ENCODE measurements around the gene RIN3. TPM values are rescaled to one million over a fixed set of nuclear protein-coding genes. Genes with fewer than 3 reads are reported as not detected.

Gene RIN3
- total RNA-seq, 1 donor from 2014 or later: 18.8 TPM

DNA sequence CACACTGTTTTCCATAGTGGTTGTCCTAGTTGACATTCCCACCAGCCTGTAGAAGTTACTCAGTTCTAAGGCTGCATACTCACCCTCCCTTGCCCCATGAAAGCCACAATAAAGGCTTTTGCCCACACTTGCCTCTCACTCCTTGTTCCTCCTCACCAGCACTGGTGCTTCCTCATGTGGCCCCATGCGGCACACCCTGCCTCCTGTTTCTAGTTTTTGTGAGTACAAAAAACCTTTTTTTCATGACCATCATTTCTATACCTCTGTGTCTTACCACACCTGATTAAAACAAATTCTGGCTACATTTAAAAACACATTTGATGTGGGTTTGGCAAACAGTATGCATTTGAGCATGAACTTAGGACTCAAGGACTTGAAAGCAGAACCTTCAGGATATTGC is 40.7 kb upstream of the RIN3 start:
- Mint-ChIP-seq H3K4me3 (ENCODE audit: unreplicated experiment) (no peak overlapping the region), H3K27me3 (ENCODE audit: low read depth) (no peaks in the 10 kb centered on the region), H3K4me1 (ENCODE audit: low read depth) (peaks cover 31% of the 10 kb centered on the region), H3K9me3 (ENCODE audit: low read depth) (peaks cover 8% of the 10 kb centered on the region), H3K27ac (ENCODE audit: unreplicated experiment) (no peak overlapping the region), H3K36me3 (ENCODE audit: low read depth) (no peaks in the 10 kb centered on the region)
- TF ChIP-seq, protein P1, sequence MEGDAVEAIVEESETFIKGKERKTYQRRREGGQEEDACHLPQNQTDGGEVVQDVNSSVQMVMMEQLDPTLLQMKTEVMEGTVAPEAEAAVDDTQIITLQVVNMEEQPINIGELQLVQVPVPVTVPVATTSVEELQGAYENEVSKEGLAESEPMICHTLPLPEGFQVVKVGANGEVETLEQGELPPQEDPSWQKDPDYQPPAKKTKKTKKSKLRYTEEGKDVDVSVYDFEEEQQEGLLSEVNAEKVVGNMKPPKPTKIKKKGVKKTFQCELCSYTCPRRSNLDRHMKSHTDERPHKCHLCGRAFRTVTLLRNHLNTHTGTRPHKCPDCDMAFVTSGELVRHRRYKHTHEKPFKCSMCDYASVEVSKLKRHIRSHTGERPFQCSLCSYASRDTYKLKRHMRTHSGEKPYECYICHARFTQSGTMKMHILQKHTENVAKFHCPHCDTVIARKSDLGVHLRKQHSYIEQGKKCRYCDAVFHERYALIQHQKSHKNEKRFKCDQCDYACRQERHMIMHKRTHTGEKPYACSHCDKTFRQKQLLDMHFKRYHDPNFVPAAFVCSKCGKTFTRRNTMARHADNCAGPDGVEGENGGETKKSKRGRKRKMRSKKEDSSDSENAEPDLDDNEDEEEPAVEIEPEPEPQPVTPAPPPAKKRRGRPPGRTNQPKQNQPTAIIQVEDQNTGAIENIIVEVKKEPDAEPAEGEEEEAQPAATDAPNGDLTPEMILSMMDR (IDR thresholded peaks at IDR 0.05): no peak
- no peak for DNase-seq (ENCODE audit: low spot score)

DNA sequence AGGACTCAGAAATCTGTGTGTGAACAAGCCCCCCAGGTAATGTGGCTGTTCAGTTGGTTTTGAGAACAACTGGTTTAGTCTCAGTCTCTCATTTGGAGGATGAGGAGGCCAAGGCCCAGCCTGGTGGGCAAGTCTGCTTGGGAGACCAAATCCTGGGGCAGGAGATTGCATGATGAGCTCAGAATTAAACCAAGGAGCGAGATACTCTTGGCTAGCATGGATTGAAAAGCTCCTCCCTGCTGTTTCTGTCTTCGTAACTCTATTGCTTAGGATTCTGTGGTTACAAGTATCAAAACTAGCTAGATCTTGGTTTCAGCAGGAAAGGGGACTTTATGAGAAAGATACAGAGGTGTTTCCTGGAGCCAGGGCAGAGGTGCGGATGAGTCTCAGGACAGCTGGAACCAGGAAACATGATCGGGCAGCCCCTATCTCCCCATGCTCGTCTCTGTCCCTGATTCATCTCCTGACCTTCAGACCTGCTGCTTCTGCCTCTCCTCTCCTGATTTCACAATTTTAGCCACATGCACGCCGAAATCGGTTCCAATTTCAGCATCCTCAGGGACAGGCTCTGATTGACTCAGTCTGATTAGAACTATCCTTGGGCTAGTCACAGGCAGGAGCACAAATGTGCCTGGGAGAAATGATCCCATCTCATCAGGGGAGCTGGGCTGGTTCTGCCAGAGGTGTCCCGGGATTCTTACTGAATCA is 40.2 kb upstream of the RIN3 start:
- peaks cover 8% of the 10 kb centered on the region for H3K9me3 Mint-ChIP-seq (ENCODE audit: low read depth)
- no peaks in the 10 kb centered on the region for H3K36me3 Mint-ChIP-seq (ENCODE audit: low read depth)
- no peak overlapping the region for H3K4me3 Mint-ChIP-seq (ENCODE audit: unreplicated experiment)
- TF ChIP-seq, protein P1 (IDR thresholded peaks at IDR 0.05): no peak
- H3K27ac Mint-ChIP-seq (ENCODE audit: unreplicated experiment): peak overlapping the region; percentile 63
- H3K4me1 Mint-ChIP-seq (ENCODE audit: low read depth): peaks cover 31% of the 10 kb centered on the region
- no peaks in the 10 kb centered on the region for H3K27me3 Mint-ChIP-seq (ENCODE audit: low read depth)
- DNase-seq (ENCODE audit: low spot score): no peak

DNA sequence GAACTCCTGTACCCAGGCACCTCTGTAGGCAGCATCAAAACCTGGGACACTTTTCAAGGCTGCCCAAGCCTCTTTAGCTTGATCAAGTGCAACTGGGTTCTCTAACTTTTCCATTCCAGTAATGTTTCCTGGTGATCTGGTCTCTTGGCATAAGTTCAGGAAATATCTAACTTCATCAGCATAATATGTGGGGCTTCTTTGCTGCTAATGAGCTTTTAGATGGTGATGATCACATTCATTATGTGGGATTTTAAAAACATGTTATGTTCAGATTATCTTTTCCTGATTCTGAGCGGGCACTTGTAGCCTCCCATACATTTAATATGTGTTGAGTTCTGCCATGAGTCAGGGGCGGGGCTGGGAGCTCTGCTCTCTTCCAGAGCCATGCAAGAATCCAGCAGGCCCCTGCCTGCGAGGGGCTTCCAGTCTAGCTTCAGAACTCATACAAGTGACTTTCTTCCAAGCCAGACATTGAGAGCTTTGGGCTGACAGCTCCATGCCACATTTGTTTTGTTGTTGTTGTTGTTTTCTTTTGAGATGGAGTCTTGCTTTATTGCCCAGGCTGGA is 39.5 kb upstream of the RIN3 start:
- no peaks in the 10 kb centered on the region for H3K36me3 Mint-ChIP-seq (ENCODE audit: low read depth)
- H3K27me3 Mint-ChIP-seq (ENCODE audit: low read depth): no peaks in the 10 kb centered on the region
- peaks cover 31% of the 10 kb centered on the region for H3K4me1 Mint-ChIP-seq (ENCODE audit: low read depth)
- no peak overlapping the region for H3K27ac Mint-ChIP-seq (ENCODE audit: unreplicated experiment)
- no peak overlapping the region for H3K4me3 Mint-ChIP-seq (ENCODE audit: unreplicated experiment)
- TF ChIP-seq, protein P1 (IDR thresholded peaks at IDR 0.05): no peak
- no peak for DNase-seq (ENCODE audit: low spot score)
- H3K9me3 Mint-ChIP-seq (ENCODE audit: low read depth): peaks cover 13% of the 10 kb centered on the region

DNA sequence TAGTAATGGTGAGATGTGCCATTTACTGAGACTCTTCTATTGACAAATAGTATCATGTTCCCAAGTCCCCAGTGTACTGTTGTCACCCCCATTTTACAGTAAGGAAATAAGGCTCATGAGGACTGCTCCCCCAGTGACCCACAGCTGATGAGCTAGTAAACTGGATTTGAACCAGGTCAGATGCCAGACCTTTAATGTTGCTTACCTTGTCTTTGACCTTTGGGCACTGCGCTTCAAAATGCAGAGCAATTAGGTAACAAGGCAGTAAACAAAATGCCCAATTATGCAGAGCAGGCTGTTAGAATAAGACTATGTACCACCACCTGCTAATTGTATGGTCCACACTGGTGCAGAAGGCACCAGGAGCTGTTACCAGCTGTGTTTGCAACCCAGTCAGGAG is 38.5 kb upstream of the RIN3 start:
- TF ChIP-seq, protein P1 (IDR thresholded peaks at IDR 0.05): no peak
- H3K4me3 Mint-ChIP-seq (ENCODE audit: unreplicated experiment): no peak overlapping the region
- H3K36me3 Mint-ChIP-seq (ENCODE audit: low read depth): no peaks in the 10 kb centered on the region
- H3K27ac Mint-ChIP-seq (ENCODE audit: unreplicated experiment): no peak overlapping the region
- no peak for DNase-seq (ENCODE audit: low spot score)
- peaks cover 9% of the 10 kb centered on the region for H3K9me3 Mint-ChIP-seq (ENCODE audit: low read depth)
- peaks cover 29% of the 10 kb centered on the region for H3K4me1 Mint-ChIP-seq (ENCODE audit: low read depth)
- no peaks in the 10 kb centered on the region for H3K27me3 Mint-ChIP-seq (ENCODE audit: low read depth)

DNA sequence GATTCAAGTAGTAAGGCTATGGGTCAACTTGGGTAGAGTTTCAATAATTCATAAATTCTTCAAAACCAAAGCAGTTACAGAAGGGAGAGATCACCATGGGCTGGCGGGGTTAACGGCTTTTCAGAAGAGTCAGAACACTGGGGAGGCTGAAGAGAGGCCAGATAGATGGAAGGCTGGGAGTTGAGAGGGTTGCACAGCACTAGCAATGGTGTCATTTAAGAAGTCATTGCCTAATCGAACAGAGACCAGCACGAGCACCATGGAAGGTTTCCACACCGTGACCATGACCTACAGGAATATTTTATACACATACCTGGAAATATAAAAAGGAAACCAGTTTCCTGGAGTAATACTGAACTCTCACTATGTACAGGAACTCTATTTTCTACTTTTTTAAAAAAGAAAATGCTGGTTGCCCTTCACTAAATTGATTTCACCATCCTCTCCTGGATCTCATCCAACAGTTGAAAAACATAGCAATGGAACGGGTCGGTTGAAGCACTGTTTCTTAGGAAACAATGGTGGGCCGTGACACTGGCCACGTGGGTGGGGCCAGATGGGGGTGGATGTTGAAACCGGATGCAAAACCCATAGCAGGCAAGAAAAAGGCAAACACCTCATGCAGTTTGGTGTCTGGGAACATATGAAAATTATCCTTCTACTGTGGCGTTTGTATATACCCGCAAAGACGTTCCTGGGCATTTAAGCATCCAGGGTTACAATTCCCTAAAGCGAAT is 38.0 kb upstream of the RIN3 start:
- Mint-ChIP-seq H3K4me3 (ENCODE audit: unreplicated experiment) (no peak overlapping the region), H3K27me3 (ENCODE audit: low read depth) (no peaks in the 10 kb centered on the region), H3K9me3 (ENCODE audit: low read depth) (peaks cover 7% of the 10 kb centered on the region), H3K27ac (ENCODE audit: unreplicated experiment) (no peak overlapping the region), H3K4me1 (ENCODE audit: low read depth) (peaks cover 23% of the 10 kb centered on the region), H3K36me3 (ENCODE audit: low read depth) (no peaks in the 10 kb centered on the region)
- DNase-seq (ENCODE audit: low spot score): no peak
- TF ChIP-seq, protein P1 (IDR thresholded peaks at IDR 0.05): no peak
